Left colon (tissue), 2 donors: Measurements from ENCODE around the gene ROBO2. TPM values are rescaled to one million over a fixed set of nuclear protein-coding genes. Genes with fewer than 3 reads are reported as not detected.

Experiments
- ATAC-seq: fragments of 200-7000 bp; cut with Tn5 transposase; one replicate; pipeline ENCODE4 v1.9.1; 2020; ENCODE audit warnings: mild to moderate bottlenecking, moderate library complexity
- DNase-seq, 2 donors: peaks; one replicate each; pipeline ENCODE4 v3.0.0-alpha.2; 2020
- intact Hi-C, 2 donors: fragments of 100-400 bp; cut with DNase I in 1 of 2; cut with micrococcal nuclease in 1 of 2; formaldehyde crosslinking; loops; one replicate each; pipeline versions ENCODE4 v1.11.2 to v1.14.0; 2022; cut with DNase I, micrococcal nuclease
- total RNA-seq, 2 donors: library from RNA; stranded (reverse); fragmentation: NEBNext Ultra II Directional; extraction: Animal tissue kit (Norgen Biotek cat#: 25700); gene quantifications; one replicate each; pipeline ENCODE4 v1.2.1, GENCODE V29; 2021
- donor health status: DM: no; HTN: no; CAD: no.
- donor health status: DM: yes; HTN: yes; CAD: no.

The ROBO2 gene
- total RNA-seq, 2 donors from 2014 or later = 0.28 to 1.4 TPM

DNA sequence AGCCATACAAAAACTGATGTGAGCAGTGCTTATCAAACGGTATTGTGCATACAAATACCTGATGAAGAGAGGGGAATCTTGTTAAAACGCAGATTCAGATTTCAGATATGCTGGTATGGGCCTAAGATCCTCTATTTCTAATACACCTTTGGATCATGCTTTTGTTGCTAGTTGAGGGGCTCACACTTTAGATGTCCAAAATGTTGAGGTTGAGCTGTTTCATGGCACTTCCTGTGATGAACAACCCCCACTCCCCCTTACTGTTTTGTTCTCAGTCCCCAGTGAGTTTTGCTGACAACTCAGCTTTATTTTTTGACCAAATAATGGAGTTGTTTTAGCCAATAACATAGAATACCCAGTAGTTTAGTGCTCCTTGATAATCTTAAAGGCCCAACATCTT is 53.2 kb downstream of the ROBO2 start:
- ATAC-seq (no peak), DNase-seq (no peak)
- intact Hi-C loops = no loop called here

DNA sequence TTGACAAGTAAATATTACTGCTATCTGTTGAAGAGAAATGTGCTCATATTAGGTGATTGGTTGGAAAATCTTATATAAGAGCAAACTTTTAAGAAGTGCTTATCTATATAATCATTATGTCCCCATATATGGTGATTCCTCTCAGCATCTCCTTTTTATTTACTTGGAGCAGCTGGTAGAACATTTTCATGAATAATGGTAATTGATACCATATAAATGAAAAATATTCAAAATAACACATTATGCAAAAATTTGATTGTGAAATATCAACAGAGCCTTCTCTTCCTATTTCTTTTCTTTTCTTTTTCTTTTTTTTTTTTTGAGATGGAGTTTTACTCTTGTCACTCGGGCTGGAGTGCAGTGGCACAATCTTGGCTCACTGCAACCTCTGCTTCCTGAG is 56.2 kb downstream of the ROBO2 start:
- ATAC-seq (no peak), DNase-seq (no peak)
- intact Hi-C loops = no loop called here

GRCh38 chr3:77096966-77097890 is 57.3 kb downstream of the ROBO2 start:
- intact Hi-C loops = no loop called here
- DNase-seq (no peak), ATAC-seq (no peak)

DNA sequence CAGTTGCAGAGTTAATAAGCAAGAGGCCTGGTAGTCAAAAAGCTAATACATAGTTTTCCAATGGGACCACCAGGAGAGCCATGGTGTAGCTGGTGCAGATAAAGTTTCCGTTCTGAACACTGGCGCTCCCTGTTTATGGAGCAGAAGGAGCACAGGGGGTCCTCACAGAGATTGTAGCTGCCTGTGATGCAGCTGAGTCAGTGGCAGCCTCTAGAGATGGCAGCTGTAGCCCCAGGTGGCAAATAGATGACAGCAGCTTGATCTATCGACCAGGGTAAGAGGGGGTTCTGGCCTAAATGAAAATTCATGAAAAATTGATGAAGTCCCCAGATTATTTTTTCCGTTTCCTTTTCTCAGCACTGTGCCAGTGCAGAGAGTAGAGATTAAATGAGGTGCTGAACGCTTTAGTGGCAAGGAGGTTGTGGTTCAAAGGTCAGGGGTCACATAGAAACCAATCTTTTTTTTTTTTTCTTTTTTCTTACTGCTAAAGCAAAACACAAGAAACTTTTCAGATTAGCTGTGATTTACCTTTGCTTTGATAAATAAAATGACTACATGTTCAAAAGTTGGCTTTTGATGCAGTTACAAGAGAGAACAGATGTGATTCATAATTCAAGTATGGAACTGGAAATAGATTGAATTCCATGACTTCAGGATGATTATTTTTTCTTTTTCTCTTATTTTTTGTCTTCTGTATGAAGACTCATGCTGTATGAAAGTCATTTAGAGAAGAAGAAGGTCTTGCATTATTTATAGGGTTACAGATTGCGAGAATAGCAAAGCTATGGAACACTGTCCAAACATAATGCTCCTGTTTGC is 63.3 kb downstream of the ROBO2 start:
- ATAC-seq (no peak), DNase-seq (no peak)
- intact Hi-C loops = no loop called here

DNA sequence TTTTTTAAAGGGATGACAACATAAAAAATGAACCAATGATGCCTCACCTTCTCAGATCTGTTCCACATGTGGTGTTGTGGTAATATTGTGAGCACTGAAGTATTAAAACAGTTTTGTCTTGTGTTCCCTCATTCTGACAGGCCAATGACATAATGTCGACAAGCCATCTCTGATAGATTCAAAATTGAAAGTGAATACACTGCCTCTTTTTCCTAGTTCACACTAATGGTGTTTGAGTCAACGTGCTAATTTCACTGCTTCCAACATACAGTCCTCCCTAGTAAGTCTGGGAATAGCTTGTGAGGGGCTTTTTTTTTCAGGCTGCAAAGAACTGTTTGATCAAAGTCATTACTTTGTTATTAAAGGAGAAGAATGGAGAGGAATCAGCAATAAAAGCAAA is 82.8 kb downstream of the ROBO2 start:
- no peak for DNase-seq
- intact Hi-C loops = no loop called here
- ATAC-seq = no peak

DNA sequence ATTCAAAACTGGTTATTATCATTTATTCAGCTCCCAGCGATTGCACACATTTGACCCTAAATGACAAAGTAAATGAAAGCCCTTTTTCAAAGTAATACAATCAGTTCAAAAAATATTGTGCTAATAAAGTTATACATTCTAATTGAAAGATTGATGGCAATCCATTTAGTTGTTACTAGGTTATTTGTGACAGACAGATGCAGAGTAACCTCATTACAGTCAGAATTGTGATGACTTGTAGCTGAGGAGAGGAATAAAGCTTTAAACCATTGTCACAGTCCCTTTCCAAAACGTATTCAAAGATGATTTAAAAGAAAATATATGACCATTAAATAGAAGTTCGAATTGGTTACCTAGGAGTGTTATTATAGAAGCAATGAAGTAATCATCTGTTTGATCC is 86.1 kb downstream of the ROBO2 start:
- ATAC-seq (no peak), DNase-seq (no peak)
- intact Hi-C loops = no loop called here

- no peak for DNase-seq
- no peak for ATAC-seq
- intact Hi-C loops = no loop called here
Measured at GRCh38 chr3:77134769-77135168, 94.9 kb downstream of the ROBO2 start.

GRCh38 chr3:77137559-77137958 is 97.7 kb downstream of the ROBO2 start:
- intact Hi-C loops = no loop called here
- ATAC-seq = no peak
- no peak for DNase-seq

DNA sequence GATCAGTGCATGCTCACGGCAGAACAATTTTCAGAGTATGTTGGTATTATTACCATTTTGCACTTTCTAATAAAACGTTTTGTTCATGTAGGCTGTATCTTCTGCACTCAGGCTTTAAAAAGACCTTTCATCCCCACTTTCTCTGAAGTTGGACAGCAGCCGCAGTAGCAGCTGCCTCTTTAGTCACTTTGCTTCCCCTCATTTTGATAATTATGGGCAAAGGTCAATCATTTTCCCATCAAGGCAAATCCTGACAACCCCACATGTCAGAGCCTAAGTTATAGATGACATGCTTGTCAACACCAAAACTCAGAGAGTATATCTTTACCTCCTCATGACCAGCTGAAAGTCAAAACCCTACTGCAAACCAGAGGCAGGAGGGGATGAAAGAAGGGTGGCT is 99.7 kb downstream of the ROBO2 start:
- no peak for DNase-seq
- intact Hi-C loops = no loop called here
- no peak for ATAC-seq

- intact Hi-C loops = no loop called here
- DNase-seq = no peak
- no peak for ATAC-seq
Measured at GRCh38 chr3:77141423-77141822, 101.5 kb downstream of the ROBO2 start.

- intact Hi-C loops = no loop called here
- ATAC-seq (no peak), DNase-seq (no peak)
Measured at GRCh38 chr3:77142578-77142977, 102.7 kb downstream of the ROBO2 start.

DNA sequence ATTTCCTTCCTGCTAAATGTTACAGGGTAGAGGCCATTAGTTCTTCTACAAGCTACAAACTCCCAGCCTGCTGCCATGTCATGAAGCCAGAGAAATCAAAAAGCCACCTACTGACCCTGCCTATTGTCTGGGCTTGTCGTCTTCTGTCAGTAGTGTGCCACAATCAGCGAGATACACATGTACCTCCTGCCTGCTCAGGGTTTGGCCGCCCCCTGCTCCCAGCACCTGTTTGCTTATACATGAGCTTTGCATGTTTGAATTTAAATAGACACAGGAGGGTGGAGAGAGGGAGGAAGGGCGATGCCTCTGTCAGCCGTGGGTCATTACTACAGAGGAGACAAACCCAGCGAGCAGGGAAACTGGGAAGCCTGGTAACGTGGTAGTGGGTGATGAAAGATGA is 106.1 kb downstream of the ROBO2 start:
- ATAC-seq (no peak), DNase-seq (no peak)
- intact Hi-C loops = no loop called here

- intact Hi-C loops = no loop called here
- no peak for ATAC-seq
- DNase-seq = no peak
Measured at GRCh38 chr3:77147836-77148578, 108.1 kb downstream of the ROBO2 start.

DNA sequence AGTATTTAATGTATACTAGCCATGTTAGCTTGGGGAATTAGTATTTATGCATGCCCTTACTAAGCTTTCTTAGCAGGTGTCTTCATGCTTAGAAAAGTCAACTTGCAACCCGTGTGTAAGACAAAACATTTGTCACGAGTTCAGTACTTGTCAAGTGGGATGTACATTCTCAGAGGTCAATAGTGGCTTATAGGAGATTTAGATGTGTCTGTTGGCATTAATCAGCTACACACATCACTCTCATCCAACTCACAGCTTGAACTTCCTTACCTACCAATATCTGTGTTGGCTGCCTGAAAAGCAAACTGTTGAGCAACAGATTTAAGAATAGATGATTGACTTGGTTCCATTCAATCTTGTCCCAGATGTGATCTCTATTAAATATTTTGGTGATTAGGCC is 109.5 kb downstream of the ROBO2 start:
- ATAC-seq = no peak
- DNase-seq = no peak
- intact Hi-C loops = no loop called here

DNA sequence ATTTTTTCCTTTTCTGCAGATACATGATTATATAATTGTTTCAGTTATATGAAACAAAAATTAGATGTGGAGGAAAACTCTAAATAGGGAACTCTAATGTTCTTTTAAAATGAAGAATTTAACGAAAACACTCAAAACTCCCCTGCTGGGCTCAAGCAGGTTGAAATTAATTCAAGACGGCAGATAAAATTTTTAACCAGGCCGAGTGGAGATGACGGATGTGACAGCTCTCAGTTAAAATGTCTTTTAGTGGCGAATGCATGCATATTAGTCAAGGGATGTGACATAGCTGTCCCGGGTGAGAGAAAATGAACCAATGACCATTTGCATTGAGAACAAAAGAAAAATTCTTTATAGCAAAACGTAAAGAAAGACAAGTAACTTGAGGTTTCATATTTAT is 110.1 kb downstream of the ROBO2 start:
- no peak for ATAC-seq
- intact Hi-C loops = no loop called here
- no peak for DNase-seq

GRCh38 chr3:77150759-77151158 is 110.9 kb downstream of the ROBO2 start:
- intact Hi-C loops = no loop called here
- ATAC-seq (no peak), DNase-seq (no peak)

GRCh38 chr3:77158730-77159581 is 119.1 kb downstream of the ROBO2 start:
- intact Hi-C loops = no loop called here
- no peak for ATAC-seq
- no peak for DNase-seq

- DNase-seq (no peak), ATAC-seq (no peak)
- intact Hi-C loops = no loop called here
Measured at GRCh38 chr3:77160931-77161497, 121.1 kb downstream of the ROBO2 start.
